Natural killer cell (primary cell): ENCODE measurements around the gene CD276. TPM values are rescaled to one million over a fixed set of nuclear protein-coding genes. Genes with fewer than 3 reads are reported as not detected.

ENCODE experiments used
- ATAC-seq, 3 donors: fragments of 150-1000 bp in 2 of 3; fragments of 200-7000 bp in 1 of 3; cut with Tn5 transposase; 1 replicate in 1 of 3; 2 replicates in 2 of 3; pipeline ENCODE4 v1.10.0; 2021; ENCODE audit warnings: mild to moderate bottlenecking in 2 of 3, moderate library complexity in 2 of 3
- DNase-seq, 2 donors: peaks; one replicate each; pipeline versions ENCODE4 v3.0.0 to v3.0.0-alpha.2; 2013 to 2021; ENCODE audit warnings: mixed read lengths in 1 of 2
- H3K27ac ChIP-seq: one replicate; pipeline ENCODE4 v1.5.1; 2013; ENCODE audit warnings: mild to moderate bottlenecking, low read length
- H3K27me3 ChIP-seq: one replicate; pipeline ENCODE4 v1.6.1; 2013; ENCODE audit warnings: low read length; ENCODE audit not compliant: control insufficient read depth, insufficient read depth
- H3K36me3 ChIP-seq: one replicate; pipeline ENCODE4 v1.6.1; 2013; ENCODE audit warnings: low read length; ENCODE audit not compliant: control insufficient read depth, insufficient read depth
- H3K4me1 ChIP-seq: one replicate; pipeline ENCODE4 v1.6.1; 2013; ENCODE audit warnings: low read length; ENCODE audit not compliant: control insufficient read depth, insufficient read depth
- H3K4me3 ChIP-seq: one replicate; pipeline ENCODE4 v1.5.1; 2013; ENCODE audit warnings: low read length
- H3K9me3 ChIP-seq: one replicate; pipeline ENCODE4 v1.6.1; 2013; ENCODE audit warnings: low read length; ENCODE audit not compliant: control insufficient read depth, insufficient read depth
- H3K27ac Mint-ChIP-seq, 2 donors: one replicate each; pipeline ENCODE4 v1.8.0; 2022; ENCODE audit warnings: mild to moderate bottlenecking in 2 of 2, mixed read lengths in 2 of 2, moderate library complexity in 1 of 2
- H3K27me3 Mint-ChIP-seq, 2 donors: one replicate each; pipeline ENCODE4 v1.8.0; 2022; ENCODE audit warnings: low read depth in 2 of 2, mixed read lengths in 2 of 2
- H3K36me3 Mint-ChIP-seq: one replicate; pipeline ENCODE4 v1.8.0; 2022; ENCODE audit warnings: mixed read lengths
- H3K4me1 Mint-ChIP-seq, 2 donors: one replicate each; pipeline ENCODE4 v1.8.0; 2022; ENCODE audit warnings: mixed read lengths in 2 of 2
- H3K4me3 Mint-ChIP-seq: one replicate; pipeline ENCODE4 v1.8.0; 2022; ENCODE audit warnings: mild to moderate bottlenecking, moderate library complexity, mixed read lengths
- H3K9me3 Mint-ChIP-seq, 2 donors: one replicate each; pipeline ENCODE4 v1.8.0; 2022; ENCODE audit warnings: mixed read lengths in 2 of 2
- WGBS: methylation state at CpG from one replicate; pipeline ENCODE4 v1.1.7; 2013; ENCODE audit warnings: missing lambda C conversion rate; ENCODE audit not compliant: insufficient coverage; 5-methylcytosine and 5-hydroxymethylcytosine counted together
- intact Hi-C: fragments of 100-400 bp; cut with micrococcal nuclease; formaldehyde crosslinking; loops from one replicate; pipeline ENCODE4 v1.14.2; 2022
- total RNA-seq, 4 donors: library from RNA; stranded (reverse); fragments of 120-200 nt in 1 of 4; gene quantifications; one replicate each; pipeline versions ENCODE4 v1.2.3 to v1.2.4, GENCODE V29; 2013 to 2022
- TF ChIP-seq, protein P1 (sequence below): fragments of 200-600 bp; IDR thresholded peaks from one replicate; pipeline ENCODE4 v1.8.0; 2022; ENCODE audit warnings: antibody characterized with exemption

CD276 gene
- total RNA-seq, 3 donors from 2014 or later (not counting 1 experiment from before 2014, with no cell fraction given): not detected

- DNase-seq (no peak), ATAC-seq (no peak)
- no peaks in the 10 kb centered on the region for H3K36me3 ChIP-seq
- peaks cover 7% of the 10 kb centered on the region for H3K27me3 ChIP-seq
- TF ChIP-seq, protein P1, sequence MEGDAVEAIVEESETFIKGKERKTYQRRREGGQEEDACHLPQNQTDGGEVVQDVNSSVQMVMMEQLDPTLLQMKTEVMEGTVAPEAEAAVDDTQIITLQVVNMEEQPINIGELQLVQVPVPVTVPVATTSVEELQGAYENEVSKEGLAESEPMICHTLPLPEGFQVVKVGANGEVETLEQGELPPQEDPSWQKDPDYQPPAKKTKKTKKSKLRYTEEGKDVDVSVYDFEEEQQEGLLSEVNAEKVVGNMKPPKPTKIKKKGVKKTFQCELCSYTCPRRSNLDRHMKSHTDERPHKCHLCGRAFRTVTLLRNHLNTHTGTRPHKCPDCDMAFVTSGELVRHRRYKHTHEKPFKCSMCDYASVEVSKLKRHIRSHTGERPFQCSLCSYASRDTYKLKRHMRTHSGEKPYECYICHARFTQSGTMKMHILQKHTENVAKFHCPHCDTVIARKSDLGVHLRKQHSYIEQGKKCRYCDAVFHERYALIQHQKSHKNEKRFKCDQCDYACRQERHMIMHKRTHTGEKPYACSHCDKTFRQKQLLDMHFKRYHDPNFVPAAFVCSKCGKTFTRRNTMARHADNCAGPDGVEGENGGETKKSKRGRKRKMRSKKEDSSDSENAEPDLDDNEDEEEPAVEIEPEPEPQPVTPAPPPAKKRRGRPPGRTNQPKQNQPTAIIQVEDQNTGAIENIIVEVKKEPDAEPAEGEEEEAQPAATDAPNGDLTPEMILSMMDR: no peak
- no peak overlapping the region for H3K4me3 ChIP-seq
- WGBS: 79% methylated on average over 8 of the region's 8 CpGs
- Mint-ChIP-seq H3K36me3 (no peaks in the 10 kb centered on the region), H3K27ac (no peak overlapping the region), H3K4me3 (no peak overlapping the region), H3K4me1 (no peaks in the 10 kb centered on the region), H3K9me3 (no peaks in the 10 kb centered on the region), H3K27me3 (peaks cover 39 to 50% of the 10 kb centered on the region in 2 donors)
- no peaks in the 10 kb centered on the region for H3K9me3 ChIP-seq
- no peak overlapping the region for H3K27ac ChIP-seq
- H3K4me1 ChIP-seq: no peaks in the 10 kb centered on the region
- intact Hi-C loops: no loop called here
Measured at GRCh38 chr15:73754461-73754860, 70.3 kb downstream of the CD276 start.

DNA sequence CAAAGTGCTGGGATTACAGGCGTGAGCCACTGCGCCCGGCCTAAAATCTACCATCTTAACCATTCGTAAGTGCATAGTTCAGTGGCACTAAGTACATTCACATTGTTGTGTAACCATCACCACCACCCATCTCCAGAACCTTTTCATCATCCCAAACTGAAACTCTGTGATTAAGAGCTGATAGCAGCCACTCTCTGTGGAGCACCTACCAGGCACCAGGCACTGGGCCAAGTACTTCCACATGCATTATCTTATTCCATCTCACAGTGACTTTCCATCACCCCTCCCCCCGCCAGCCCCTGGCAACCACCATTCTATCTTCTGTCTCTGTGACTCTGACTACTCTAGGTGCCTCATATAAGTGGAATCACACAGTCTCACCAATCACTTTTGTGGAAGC lies 71.3 kb downstream of the CD276 start:
- no peaks in the 10 kb centered on the region for H3K9me3 Mint-ChIP-seq
- intact Hi-C loops: no loop called here

GRCh38 chr15:73755946-73756345 lies 71.8 kb downstream of the CD276 start:
- Mint-ChIP-seq H3K9me3 (no peaks in the 10 kb centered on the region), H3K4me3 (no peak overlapping the region), H3K36me3 (no peaks in the 10 kb centered on the region), H3K4me1 (no peaks in the 10 kb centered on the region), H3K27ac (no peak overlapping the region), H3K27me3 (peaks cover 28 to 39% of the 10 kb centered on the region in 2 donors)
- Histone ChIP-seq H3K36me3 (no peaks in the 10 kb centered on the region), H3K27me3 (peaks cover 4% of the 10 kb centered on the region), H3K9me3 (no peaks in the 10 kb centered on the region), H3K27ac (no peak overlapping the region), H3K4me3 (no peak overlapping the region), H3K4me1 (no peaks in the 10 kb centered on the region)
- 93% methylated on average over 2 of the region's 3 CpGs for WGBS
- ATAC-seq (no peak), DNase-seq (no peak)
- intact Hi-C loops: no loop called here
- TF ChIP-seq, protein P1: no peak

More for the DNA sequence above, 71.3 kb downstream of the CD276 start:
- DNase-seq (no peak), ATAC-seq (no peak)
- H3K36me3 Mint-ChIP-seq: no peaks in the 10 kb centered on the region
- no peaks in the 10 kb centered on the region for H3K4me1 Mint-ChIP-seq
- TF ChIP-seq, protein P1: no peak
- Histone ChIP-seq H3K36me3 (no peaks in the 10 kb centered on the region), H3K4me3 (no peak overlapping the region), H3K27me3 (peaks cover 5% of the 10 kb centered on the region), H3K4me1 (no peaks in the 10 kb centered on the region), H3K27ac (no peak overlapping the region), H3K9me3 (no peaks in the 10 kb centered on the region)
- no peak overlapping the region for H3K27ac Mint-ChIP-seq
- no peak overlapping the region for H3K4me3 Mint-ChIP-seq
- whole genome bisulfite sequencing: 92% methylated on average over 5 of the region's 5 CpGs
- peaks cover 29 to 43% of the 10 kb centered on the region in 2 donors for H3K27me3 Mint-ChIP-seq

DNA sequence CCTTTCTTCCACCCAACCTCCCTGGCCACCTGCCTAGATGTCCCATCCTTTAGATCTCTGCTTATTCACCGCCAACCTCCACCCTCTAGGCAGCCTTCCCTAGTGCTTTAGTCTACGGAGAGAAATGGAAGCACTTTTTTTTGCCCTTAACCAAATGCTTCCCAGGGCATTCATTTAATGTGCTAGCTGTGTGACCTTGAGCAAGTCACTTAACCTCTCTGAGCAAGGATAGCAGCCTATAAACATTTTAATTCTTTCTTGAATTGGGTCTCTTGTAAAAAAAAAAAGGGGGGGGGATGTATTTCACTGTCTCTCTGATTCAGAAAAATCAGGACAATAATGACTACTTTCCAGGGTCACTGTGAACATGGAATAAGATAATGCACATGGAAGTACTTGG lies 72.2 kb downstream of the CD276 start:
- no peak overlapping the region for H3K27ac ChIP-seq
- no peak overlapping the region for H3K27ac Mint-ChIP-seq
- H3K27me3 Mint-ChIP-seq: peaks cover 28 to 36% of the 10 kb centered on the region in 2 donors
- intact Hi-C loops: no loop called here
- no peak for DNase-seq
- WGBS: 95% methylated on average over 2 of the region's 2 CpGs
- no peak overlapping the region for H3K4me3 ChIP-seq
- no peaks in the 10 kb centered on the region for H3K4me1 Mint-ChIP-seq
- no peaks in the 10 kb centered on the region for H3K36me3 Mint-ChIP-seq
- ATAC-seq: no peak
- TF ChIP-seq, protein P1: no peak
- H3K4me1 ChIP-seq: no peaks in the 10 kb centered on the region
- peaks cover 2% of the 10 kb centered on the region for H3K27me3 ChIP-seq
- H3K9me3 ChIP-seq: no peaks in the 10 kb centered on the region
- no peaks in the 10 kb centered on the region for H3K9me3 Mint-ChIP-seq
- no peaks in the 10 kb centered on the region for H3K36me3 ChIP-seq
- no peak overlapping the region for H3K4me3 Mint-ChIP-seq
